WTC11 (cell line): ENCODE measurements around the gene ICAM1.

ENCODE experiments used
- CDX4 ChIP-seq: fragments of 250-450 bp; sonication (Bioruptor Pico); IDR thresholded peaks from 2 replicates; pipeline ENCODE4 v1.9.0; 2021; ENCODE audit warnings: moderate library complexity, mild to moderate bottlenecking, inconsistent platforms, borderline replicate concordance
- CTCF ChIP-seq: fragments of 200-600 bp; IDR thresholded peaks from 2 replicates; pipeline ENCODE4 v1.8.0; 2022; ENCODE audit warnings: antibody characterized with exemption
- FOXJ3 ChIP-seq: sonication (generic); formaldehyde crosslinking; IDR thresholded peaks from 2 replicates; pipeline ENCODE4 v1.9.0; 2021; ENCODE audit warnings: missing genetic modification reagents, mild to moderate bottlenecking, borderline replicate concordance
- IRF1 ChIP-seq: sonication (generic); formaldehyde crosslinking; IDR thresholded peaks from 2 replicates; pipeline ENCODE4 v1.8.0; 2023; ENCODE audit warnings: missing genetic modification reagents
- JUN ChIP-seq: sonication (generic); formaldehyde crosslinking; IDR thresholded peaks from 2 replicates; pipeline ENCODE4 v1.8.0; 2023; ENCODE audit warnings: mild to moderate bottlenecking, missing genetic modification reagents
- SMAD3 ChIP-seq: sonication (generic); formaldehyde crosslinking; IDR thresholded peaks from 2 replicates; pipeline ENCODE4 v1.8.0; 2022; ENCODE audit warnings: missing genetic modification reagents, mild to moderate bottlenecking, borderline replicate concordance
- STAT6 ChIP-seq: sonication (generic); formaldehyde crosslinking; conservative IDR thresholded peaks from 2 replicates; pipeline ENCODE4 v1.8.1; 2023; ENCODE audit warnings: mild to moderate bottlenecking, low read depth, missing genetic modification reagents, moderate library complexity
- TCF7 ChIP-seq: sonication (generic); formaldehyde crosslinking; IDR thresholded peaks from 2 replicates; pipeline ENCODE4 v1.8.0; 2022; ENCODE audit warnings: mild to moderate bottlenecking, low read depth, missing genetic modification reagents, moderate library complexity
- USF2 ChIP-seq: sonication (generic); formaldehyde crosslinking; IDR thresholded peaks from 2 replicates; pipeline ENCODE4 v1.8.1; 2023; ENCODE audit warnings: mild to moderate bottlenecking, missing genetic modification reagents, moderate library complexity
- ZBTB21 ChIP-seq: sonication (generic); formaldehyde crosslinking; IDR thresholded peaks from 2 replicates; pipeline ENCODE4 v1.8.1; 2023; ENCODE audit warnings: mild to moderate bottlenecking, missing genetic modification reagents, borderline replicate concordance
- ZNF281 ChIP-seq: sonication (generic); formaldehyde crosslinking; IDR thresholded peaks from 2 replicates; pipeline ENCODE4 v1.8.0; 2023; ENCODE audit warnings: mild to moderate bottlenecking, missing genetic modification reagents

GRCh38 chr19:10270616-10271394, at the start of gene ICAM1:
- TF ChIP-seq FOXJ3 (CRISPR knock-in tag) (no peak), CTCF (no peak), JUN (CRISPR knock-in tag) (no peak), IRF1 (CRISPR knock-in tag) (0 out of 2 replicates have a peak, but pooled peaks have one; percentile 24), CDX4 (CRISPR knock-in tag) (no peak), ZBTB21 (CRISPR knock-in tag) (no peak; the same call in 1 of the 2 replicates), USF2 (CRISPR knock-in tag) (peak; percentile 69), TCF7 (no peak), SMAD3 (CRISPR knock-in tag) (no peak), STAT6 (CRISPR knock-in tag) (no peak), ZNF281 (CRISPR knock-in tag) (0 out of 2 replicates have a peak, but pooled peaks have one; percentile 67)
